C4-2B (cell line): ENCODE results near the gene TRDMT1.

Experiments used
- H3K27ac ChIP-seq: fragments of 450-650 bp; 2 replicates; pipeline ENCODE4 v1.5.1; 2017
- ZFX ChIP-seq: fragments of 450-650 bp; IDR thresholded peaks from 2 replicates; pipeline ENCODE4 v1.6.1; 2017
- TF ChIP-seq, protein P1 (sequence below): fragments of 450-650 bp; conservative IDR thresholded peaks from 2 replicates; pipeline ENCODE4 v1.5.1; 2017; ENCODE audit warnings: mild to moderate bottlenecking

Gene TRDMT1

DNA sequence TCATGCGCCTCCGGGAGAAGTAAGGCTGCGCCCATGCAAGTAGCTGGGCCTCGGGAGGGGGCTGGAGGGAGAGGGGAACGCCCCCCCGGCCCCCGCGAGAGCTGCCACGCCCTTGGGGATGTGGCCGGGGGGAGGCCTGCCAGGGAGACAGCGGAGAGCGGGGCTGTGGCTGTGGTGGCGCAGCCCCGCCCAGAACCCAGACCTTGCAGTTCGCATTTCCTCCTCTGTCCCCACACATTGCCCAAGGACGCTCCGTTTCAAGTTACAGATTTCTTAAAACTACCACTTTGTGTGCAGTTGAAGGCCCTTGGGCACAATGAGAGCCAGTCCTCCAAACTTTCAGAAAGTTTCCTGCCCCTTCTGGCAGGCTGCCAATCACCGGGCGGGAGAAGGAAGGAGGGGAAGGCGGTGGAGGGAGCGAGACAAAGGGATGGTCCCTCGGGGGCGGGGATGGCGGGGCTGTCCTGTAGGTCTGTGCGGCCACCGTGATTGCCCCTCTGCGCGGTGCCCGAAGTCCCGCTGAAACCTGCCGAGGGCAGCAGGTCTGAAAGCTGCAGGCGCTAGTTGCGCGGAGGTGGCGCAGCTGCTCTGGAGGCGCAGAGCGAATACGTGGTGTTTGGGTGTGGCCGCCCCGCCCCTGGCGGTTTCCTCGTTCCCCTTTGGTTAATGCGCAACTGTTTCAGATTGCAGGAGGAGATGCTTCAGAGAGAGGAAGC lies 28.7 kb upstream of the TRDMT1 start:
- H3K27ac ChIP-seq: peak overlapping the region; percentile 48
- no peak for TF ChIP-seq ZFX
- TF ChIP-seq, protein P1, sequence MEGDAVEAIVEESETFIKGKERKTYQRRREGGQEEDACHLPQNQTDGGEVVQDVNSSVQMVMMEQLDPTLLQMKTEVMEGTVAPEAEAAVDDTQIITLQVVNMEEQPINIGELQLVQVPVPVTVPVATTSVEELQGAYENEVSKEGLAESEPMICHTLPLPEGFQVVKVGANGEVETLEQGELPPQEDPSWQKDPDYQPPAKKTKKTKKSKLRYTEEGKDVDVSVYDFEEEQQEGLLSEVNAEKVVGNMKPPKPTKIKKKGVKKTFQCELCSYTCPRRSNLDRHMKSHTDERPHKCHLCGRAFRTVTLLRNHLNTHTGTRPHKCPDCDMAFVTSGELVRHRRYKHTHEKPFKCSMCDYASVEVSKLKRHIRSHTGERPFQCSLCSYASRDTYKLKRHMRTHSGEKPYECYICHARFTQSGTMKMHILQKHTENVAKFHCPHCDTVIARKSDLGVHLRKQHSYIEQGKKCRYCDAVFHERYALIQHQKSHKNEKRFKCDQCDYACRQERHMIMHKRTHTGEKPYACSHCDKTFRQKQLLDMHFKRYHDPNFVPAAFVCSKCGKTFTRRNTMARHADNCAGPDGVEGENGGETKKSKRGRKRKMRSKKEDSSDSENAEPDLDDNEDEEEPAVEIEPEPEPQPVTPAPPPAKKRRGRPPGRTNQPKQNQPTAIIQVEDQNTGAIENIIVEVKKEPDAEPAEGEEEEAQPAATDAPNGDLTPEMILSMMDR: no peak

DNA sequence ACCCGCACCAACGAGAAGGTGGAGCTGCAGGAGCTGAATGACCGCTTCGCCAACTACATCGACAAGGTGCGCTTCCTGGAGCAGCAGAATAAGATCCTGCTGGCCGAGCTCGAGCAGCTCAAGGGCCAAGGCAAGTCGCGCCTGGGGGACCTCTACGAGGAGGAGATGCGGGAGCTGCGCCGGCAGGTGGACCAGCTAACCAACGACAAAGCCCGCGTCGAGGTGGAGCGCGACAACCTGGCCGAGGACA lies 28.2 kb upstream of the TRDMT1 start:
- TF ChIP-seq, protein P1: no peak
- TF ChIP-seq ZFX: no peak
- peak overlapping the region; percentile 48 for H3K27ac ChIP-seq

DNA sequence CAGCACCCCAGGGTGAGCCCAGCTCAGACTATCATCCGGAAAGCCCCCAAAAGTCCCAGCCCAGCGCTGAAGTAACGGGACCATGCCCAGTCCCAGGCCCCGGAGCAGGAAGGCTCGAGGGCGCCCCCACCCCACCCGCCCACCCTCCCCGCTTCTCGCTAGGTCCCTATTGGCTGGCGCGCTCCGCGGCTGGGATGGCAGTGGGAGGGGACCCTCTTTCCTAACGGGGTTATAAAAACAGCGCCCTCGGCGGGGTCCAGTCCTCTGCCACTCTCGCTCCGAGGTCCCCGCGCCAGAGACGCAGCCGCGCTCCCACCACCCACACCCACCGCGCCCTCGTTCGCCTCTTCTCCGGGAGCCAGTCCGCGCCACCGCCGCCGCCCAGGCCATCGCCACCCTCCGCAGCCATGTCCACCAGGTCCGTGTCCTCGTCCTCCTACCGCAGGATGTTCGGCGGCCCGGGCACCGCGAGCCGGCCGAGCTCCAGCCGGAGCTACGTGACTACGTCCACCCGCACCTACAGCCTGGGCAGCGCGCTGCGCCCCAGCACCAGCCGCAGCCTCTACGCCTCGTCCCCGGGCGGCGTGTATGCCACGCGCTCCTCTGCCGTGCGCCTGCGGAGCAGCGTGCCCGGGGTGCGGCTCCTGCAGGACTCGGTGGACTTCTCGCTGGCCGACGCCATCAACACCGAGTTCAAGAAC lies 27.7 kb upstream of the TRDMT1 start:
- H3K27ac ChIP-seq: peak overlapping the region; percentile 48
- TF ChIP-seq, protein P1: no peak
- no peak for TF ChIP-seq ZFX

DNA sequence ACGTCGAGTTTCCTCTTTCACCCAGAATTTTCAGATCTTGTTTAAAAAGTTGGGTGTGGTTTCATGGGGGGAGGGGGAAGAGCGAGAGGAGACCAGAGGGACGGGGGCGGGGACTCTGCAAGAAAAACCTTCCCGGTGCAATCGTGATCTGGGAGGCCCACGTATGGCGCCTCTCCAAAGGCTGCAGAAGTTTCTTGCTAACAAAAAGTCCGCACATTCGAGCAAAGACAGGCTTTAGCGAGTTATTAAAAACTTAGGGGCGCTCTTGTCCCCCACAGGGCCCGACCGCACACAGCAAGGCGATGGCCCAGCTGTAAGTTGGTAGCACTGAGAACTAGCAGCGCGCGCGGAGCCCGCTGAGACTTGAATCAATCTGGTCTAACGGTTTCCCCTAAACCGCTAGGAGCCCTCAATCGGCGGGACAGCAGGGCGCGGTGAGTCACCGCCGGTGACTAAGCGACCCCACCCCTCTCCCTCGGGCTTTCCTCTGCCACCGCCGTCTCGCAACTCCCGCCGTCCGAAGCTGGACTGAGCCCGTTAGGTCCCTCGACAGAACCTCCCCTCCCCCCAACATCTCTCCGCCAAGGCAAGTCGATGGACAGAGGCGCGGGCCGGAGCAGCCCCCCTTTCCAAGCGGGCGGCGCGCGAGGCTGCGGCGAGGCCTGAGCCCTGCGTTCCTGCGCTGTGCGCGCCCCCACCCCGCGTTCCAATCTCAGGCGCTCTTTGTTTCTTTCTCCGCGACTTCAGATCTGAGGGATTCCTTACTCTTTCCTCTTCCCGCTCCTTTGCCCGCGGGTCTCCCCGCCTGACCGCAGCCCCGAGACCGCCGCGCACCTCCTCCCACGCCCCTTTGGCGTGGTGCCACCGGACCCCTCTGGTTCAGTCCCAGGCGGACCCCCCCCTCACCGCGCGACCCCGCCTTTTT lies 26.9 kb upstream of the TRDMT1 start, which contains the start of gene VIM:
Gene VIM, plus strand, starts transcription at position 151 of the 925 bp plus-strand sequence. CDS start 1,182 bp downstream, outside the sequence.
- TF ChIP-seq, protein P1: no peak
- no peak for TF ChIP-seq ZFX
- no peak within 1 kb of the TSS for H3K27ac ChIP-seq

DNA sequence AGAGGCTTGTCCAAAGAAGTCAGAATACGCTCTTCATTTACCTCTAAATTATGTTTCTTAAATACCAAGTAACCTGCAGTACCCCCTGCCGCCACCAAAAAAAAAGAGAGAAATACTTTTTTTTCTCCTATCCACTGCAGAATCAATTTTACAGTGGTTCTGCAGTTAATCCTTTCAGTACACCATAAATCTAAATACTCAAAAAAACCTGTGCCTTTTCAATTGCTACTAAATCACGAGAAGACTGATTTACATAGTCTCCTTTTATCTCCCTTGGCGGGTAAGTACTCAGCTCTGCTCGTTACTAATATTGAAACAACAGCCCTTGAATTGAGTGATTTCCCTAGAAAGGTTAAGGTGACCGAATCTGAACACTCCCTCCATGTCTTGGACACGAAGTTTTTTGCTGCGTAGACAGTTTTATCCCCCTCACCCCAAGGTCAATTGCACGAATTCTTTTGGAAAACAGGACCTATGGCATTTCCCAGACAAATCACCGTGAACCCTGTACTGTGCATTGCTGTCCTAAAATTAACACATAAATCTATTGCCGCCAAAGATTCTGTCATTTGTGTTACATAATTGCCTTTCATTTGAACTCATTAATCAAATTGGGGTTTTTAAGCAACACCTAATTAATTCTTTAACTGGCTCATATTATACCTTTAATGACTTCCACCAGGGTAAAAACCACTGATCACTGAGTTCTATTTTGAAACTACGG lies 26.1 kb upstream of the TRDMT1 start:
- no peak for TF ChIP-seq ZFX
- TF ChIP-seq, protein P1: peak; percentile 50
- no peak overlapping the region for H3K27ac ChIP-seq

DNA sequence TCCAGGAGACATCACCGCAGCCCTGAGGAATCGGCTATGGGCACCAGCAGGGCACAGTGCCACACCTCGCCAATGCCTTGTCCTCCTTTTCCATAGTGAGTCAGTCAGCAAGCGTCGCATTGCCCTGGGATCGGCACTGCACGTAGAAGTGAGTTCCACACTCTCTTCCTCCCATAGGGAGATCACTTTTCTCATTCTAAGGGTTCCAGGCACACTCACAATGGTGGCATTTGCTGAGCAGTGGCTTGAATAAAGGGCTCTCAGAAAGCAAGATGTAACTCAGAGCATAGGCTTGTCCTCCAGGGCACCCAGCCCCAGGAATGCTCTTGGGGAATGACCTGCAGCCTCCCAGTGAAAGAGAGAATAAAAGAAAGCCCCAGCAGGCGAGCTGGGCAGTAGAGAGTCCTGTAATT lies 25.4 kb upstream of the TRDMT1 start:
- no peak for TF ChIP-seq ZFX
- H3K27ac ChIP-seq: no peak overlapping the region

DNA sequence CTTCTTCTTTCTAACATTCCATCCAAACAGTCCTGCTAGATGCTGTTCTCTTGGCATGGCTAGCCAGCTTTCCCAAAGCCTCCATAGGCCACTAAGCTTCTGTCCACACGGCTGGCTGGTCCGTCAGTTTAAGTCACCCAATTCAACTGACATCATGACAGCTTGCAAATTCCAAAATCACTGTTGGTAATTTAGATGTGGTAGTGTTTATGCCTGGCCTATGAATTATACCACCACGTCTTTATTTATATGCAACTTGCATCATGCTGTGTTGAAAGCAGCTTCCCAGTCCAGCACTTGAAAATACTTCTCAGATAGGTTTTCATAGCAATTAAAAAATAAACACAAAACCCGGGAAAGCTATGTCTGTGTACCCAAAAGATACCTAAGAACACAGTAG lies 24.3 kb upstream of the TRDMT1 start:
- TF ChIP-seq, protein P1: no peak
- no peak for TF ChIP-seq ZFX
- no peak overlapping the region for H3K27ac ChIP-seq
